IMR-90 (cell line): ENCODE results near the gene SLC25A26. TPM values are rescaled to one million over a fixed set of nuclear protein-coding genes. Genes with fewer than 3 reads are reported as not detected.

ENCODE experiments used
- ATAC-seq: fragments of 200-7000 bp; cut with Tn5 transposase; 2 replicates; pipeline ENCODE4 v1.9.1; 2020; ENCODE audit warnings: low read depth, mild to moderate bottlenecking, moderate library complexity
- BruUV-seq: library from RNA; stranded (reverse); fragments of 400-500 nt; replicated peaks from 2 replicates; lab custom pipeline; 2021; lab: Mats Ljungman, UMichigan
- CTCF ChIA-PET: fragments of 300-600 bp; formaldehyde crosslinking; extraction: SDS; loops from one replicate; lab custom pipeline; 2021; ENCODE audit warnings: antibody characterized with exemption; lab: Yijun Ruan, JAX
- POLR2A ChIA-PET: fragments of 300-600 bp; sonication (Branson Sonifier 250); formaldehyde crosslinking; loops from one replicate; lab custom pipeline; 2022; ENCODE audit warnings: antibody characterized with exemption; ENCODE audit not compliant: unreplicated experiment; lab: Charles Lee
- DNase-seq: peaks from one replicate; pipeline ENCODE4 v3.0.0; 2013
- H2AFZ ChIP-seq: replicated peaks from 2 replicates; pipeline ENCODE3; 2013; ENCODE audit warnings: low read length, mild to moderate bottlenecking; ENCODE audit not compliant: poor library complexity
- H2AK5ac ChIP-seq: 2 replicates; pipeline ENCODE4 v1.6.1; 2013; ENCODE audit warnings: low read depth, low read length, inconsistent platforms
- H2AK9ac ChIP-seq: replicated peaks from 2 replicates; pipeline ENCODE3; 2013; ENCODE audit warnings: mild to moderate bottlenecking, low read depth, low read length, moderate library complexity; ENCODE audit not compliant: poor library complexity
- H2BK120ac ChIP-seq: 2 replicates; pipeline ENCODE4 v1.6.1; 2013; ENCODE audit warnings: low read depth, low read length, inconsistent platforms
- H2BK15ac ChIP-seq: 3 replicates; pipeline ENCODE4 v1.6.1; 2013; ENCODE audit warnings: low read depth, low read length, inconsistent platforms
- H2BK20ac ChIP-seq: 2 replicates; pipeline ENCODE4 v1.6.1; 2013; ENCODE audit warnings: low read depth, mild to moderate bottlenecking, inconsistent platforms, low read length, moderate library complexity
- H2BK5ac ChIP-seq: 2 replicates; pipeline ENCODE4 v1.6.1; 2013; ENCODE audit warnings: mild to moderate bottlenecking, low read depth, low read length, inconsistent platforms; ENCODE audit not compliant: poor library complexity, severe bottlenecking
- H3K14ac ChIP-seq: replicated peaks from 2 replicates; pipeline ENCODE4 v1.6.1; 2013; ENCODE audit warnings: low read depth, low read length, inconsistent platforms
- H3K18ac ChIP-seq: 2 replicates; pipeline ENCODE4 v1.6.1; 2013; ENCODE audit warnings: low read depth, low read length, control low read depth
- H3K23ac ChIP-seq: 2 replicates; pipeline ENCODE4 v1.6.1; 2013; ENCODE audit warnings: low read depth, low read length, inconsistent platforms
- H3K27ac ChIP-seq: 2 replicates; pipeline ENCODE4 v1.5.1; 2013; ENCODE audit warnings: mild to moderate bottlenecking, control low read depth, low read length; ENCODE audit not compliant: insufficient read depth
- H3K27me3 ChIP-seq: 2 replicates; pipeline ENCODE4 v1.6.1; 2013; ENCODE audit warnings: low read length; ENCODE audit not compliant: control insufficient read depth, insufficient read depth
- H3K36me3 ChIP-seq: 2 replicates; pipeline ENCODE4 v1.6.1; 2013; ENCODE audit warnings: low read length, mixed read lengths; ENCODE audit not compliant: control insufficient read depth, insufficient read depth
- H3K4ac ChIP-seq: 2 replicates; pipeline ENCODE4 v1.6.1; 2013; ENCODE audit warnings: low read depth, low read length, inconsistent platforms
- H3K4me1 ChIP-seq: 2 replicates; pipeline ENCODE4 v1.6.1; 2013; ENCODE audit warnings: low read length, mixed read lengths; ENCODE audit not compliant: control insufficient read depth, insufficient read depth
- H3K4me2 ChIP-seq: 2 replicates; pipeline ENCODE4 v1.6.1; 2013; ENCODE audit warnings: low read depth, mild to moderate bottlenecking, control low read depth, low read length, moderate library complexity
- H3K4me3 ChIP-seq: 2 replicates; pipeline ENCODE4 v1.5.1; 2013; ENCODE audit warnings: low read depth, mild to moderate bottlenecking, control low read depth, low read length, moderate library complexity; ENCODE audit not compliant: insufficient read depth
- H3K56ac ChIP-seq: 2 replicates; pipeline ENCODE4 v1.6.1; 2013; ENCODE audit warnings: low read length, inconsistent platforms; ENCODE audit not compliant: insufficient read depth; ENCODE audit errors: extremely low read depth
- H3K79me1 ChIP-seq, 2 experiments: 2 replicates each; pipeline ENCODE4 v1.6.1; 2013; ENCODE audit warnings: low read length in 2 of 2, inconsistent platforms in 1 of 2, low read depth in 1 of 2
- H3K9ac ChIP-seq: 2 replicates; pipeline ENCODE4 v1.6.1; 2013; ENCODE audit warnings: low read depth, low read length, control low read depth
- H3K9me1 ChIP-seq: 2 replicates; pipeline ENCODE4 v1.6.1; 2013; ENCODE audit warnings: low read length, inconsistent platforms; ENCODE audit not compliant: insufficient read depth
- H3K9me3 ChIP-seq: 2 replicates; pipeline ENCODE4 v1.6.1; 2013; ENCODE audit warnings: low read length; ENCODE audit not compliant: control insufficient read depth, insufficient read depth
- H4K20me1 ChIP-seq: 2 replicates; pipeline ENCODE4 v1.6.1; 2013; ENCODE audit warnings: low read length, inconsistent platforms; ENCODE audit not compliant: insufficient read depth
- H4K5ac ChIP-seq: 2 replicates; pipeline ENCODE4 v1.6.1; 2013; ENCODE audit warnings: mild to moderate bottlenecking, low read depth, low read length, control low read depth
- H4K8ac ChIP-seq, 2 experiments: 2 replicates each; pipeline ENCODE4 v1.6.1; 2013; ENCODE audit warnings: low read depth in 2 of 2, low read length in 2 of 2, control low read depth in 1 of 2, inconsistent platforms in 1 of 2
- H4K91ac ChIP-seq: 2 replicates; pipeline ENCODE4 v1.6.1; 2013; ENCODE audit warnings: low read depth, low read length, inconsistent platforms; ENCODE audit not compliant: insufficient read depth
- BHLHE40 ChIP-seq: fragments of 150-350 bp; IDR thresholded peaks from 2 replicates; pipeline ENCODE4 v1.6.1; 2016; ENCODE audit warnings: mild to moderate bottlenecking, low read depth, low read length
- CEBPB ChIP-seq: IDR thresholded peaks from 2 replicates; pipeline ENCODE4 v1.6.1; 2012; ENCODE audit warnings: low read depth, low read length, improper control_type of control experiment
- CHD1 ChIP-seq: IDR thresholded peaks from 2 replicates; pipeline ENCODE4 v1.6.1; 2012; ENCODE audit warnings: low read depth, low read length, improper control_type of control experiment
- FOS ChIP-seq: fragments of 150-350 bp; IDR thresholded peaks from 2 replicates; pipeline ENCODE4 v1.6.1; 2016; ENCODE audit warnings: low read depth, low read length
- MAFK ChIP-seq: IDR thresholded peaks from 2 replicates; pipeline ENCODE4 v1.6.1; 2012; ENCODE audit warnings: low read depth, low read length, improper control_type of control experiment
- MAZ ChIP-seq: IDR thresholded peaks from 2 replicates; pipeline ENCODE4 v1.6.1; 2012; ENCODE audit warnings: low read depth, mild to moderate bottlenecking, low read length, improper control_type of control experiment, moderate library complexity, borderline replicate concordance
- MXI1 ChIP-seq: IDR thresholded peaks from 2 replicates; pipeline ENCODE4 v1.6.1; 2012; ENCODE audit warnings: low read depth, mild to moderate bottlenecking, low read length, moderate library complexity, borderline replicate concordance
- NFE2L2 ChIP-seq: fragments of 150-350 bp; IDR thresholded peaks from 2 replicates; pipeline ENCODE4 v1.6.1; 2016; ENCODE audit warnings: low read depth, mild to moderate bottlenecking, low read length
- POLR2A ChIP-seq: IDR thresholded peaks from 2 replicates; pipeline ENCODE4 v1.6.1; 2012; ENCODE audit warnings: mild to moderate bottlenecking, low read depth, low read length
- RAD21 ChIP-seq: IDR thresholded peaks from 2 replicates; pipeline ENCODE4 v1.6.1; 2012; ENCODE audit warnings: low read length, improper control_type of control experiment
- RCOR1 ChIP-seq: IDR thresholded peaks from 2 replicates; pipeline ENCODE4 v1.6.1; 2012; ENCODE audit warnings: mild to moderate bottlenecking, low read length, improper control_type of control experiment; ENCODE audit not compliant: insufficient replicate concordance
- RFX5 ChIP-seq: IDR thresholded peaks from 2 replicates; pipeline ENCODE4 v1.8.0; 2012; ENCODE audit warnings: low read depth, mild to moderate bottlenecking, low read length, moderate library complexity
- SMC3 ChIP-seq: fragments of 150-350 bp; IDR thresholded peaks from 2 replicates; pipeline ENCODE4 v1.6.1; 2016; ENCODE audit warnings: low read depth, mild to moderate bottlenecking, antibody characterized with exemption, low read length, moderate library complexity
- WGBS, 2 experiments: methylation state at CpG; one replicate each; pipeline versions ENCODE4 v1.1.5 to v1.1.7; 2013; ENCODE audit warnings: missing lambda C conversion rate in 2 of 2; ENCODE audit not compliant: insufficient read length in 1 of 2; ENCODE audit errors: extremely low coverage in 2 of 2; 5-methylcytosine and 5-hydroxymethylcytosine counted together
- dilution Hi-C: fragments of 300-500 bp; cut with HindIII; formaldehyde crosslinking; loops from one replicate; pipeline ENCODE4 v1.14.3; 2018; ENCODE audit warnings: low sequenced_read_pairs; ENCODE audit not compliant: unreplicated experiment
- in situ Hi-C: fragments of 300-500 bp; cut with MboI; formaldehyde crosslinking; loops from 3 replicates; pipeline ENCODE4 v1.14.3; 2019; ENCODE audit warnings: low sequenced_read_pairs, inconsistent platforms, mixed read lengths
- intact Hi-C: fragments of 100-400 bp; cut with micrococcal nuclease; formaldehyde crosslinking; loops from 2 replicates; pipeline ENCODE4 v1.10.0; 2022
- polyA plus RNA-seq, 3 experiments: library from polyadenylated mRNA; depleted of rRNA; stranded (reverse); fragments of >200 nt; gene quantifications; 2 replicates each; pipeline ENCODE4 v1.2.3, GENCODE V29; 2012; ENCODE audit warnings: low replicate concordance in 1 of 3
- total RNA-seq: library from RNA; depleted of rRNA; stranded (reverse); fragments of >200 nt; gene quantifications from 2 replicates; pipeline ENCODE4 v1.2.3, GENCODE V29; 2012
- TF ChIP-seq, protein P1 (sequence below): conservative IDR thresholded peaks from 2 replicates; pipeline ENCODE4 v1.5.1; 2012; ENCODE audit warnings: mild to moderate bottlenecking, low read depth, low read length, improper control_type of control experiment
- TF ChIP-seq, protein P2 (sequence below): fragments of 150-350 bp; IDR thresholded peaks from 2 replicates; pipeline ENCODE4 v1.6.1; 2016; ENCODE audit warnings: low read depth, mild to moderate bottlenecking, low read length, moderate library complexity, borderline replicate concordance
- TF ChIP-seq, protein P3 (sequence below): fragments of 150-350 bp; IDR thresholded peaks from 2 replicates; pipeline ENCODE4 v1.6.1; 2017; ENCODE audit warnings: mild to moderate bottlenecking, antibody characterized with exemption, low read length, low read depth

SLC25A26 gene
- total and polyA plus RNA-seq, 2 of the 4 experiments (the other 2 are of a cell fraction) = 10.9 to 12.7 TPM

DNA sequence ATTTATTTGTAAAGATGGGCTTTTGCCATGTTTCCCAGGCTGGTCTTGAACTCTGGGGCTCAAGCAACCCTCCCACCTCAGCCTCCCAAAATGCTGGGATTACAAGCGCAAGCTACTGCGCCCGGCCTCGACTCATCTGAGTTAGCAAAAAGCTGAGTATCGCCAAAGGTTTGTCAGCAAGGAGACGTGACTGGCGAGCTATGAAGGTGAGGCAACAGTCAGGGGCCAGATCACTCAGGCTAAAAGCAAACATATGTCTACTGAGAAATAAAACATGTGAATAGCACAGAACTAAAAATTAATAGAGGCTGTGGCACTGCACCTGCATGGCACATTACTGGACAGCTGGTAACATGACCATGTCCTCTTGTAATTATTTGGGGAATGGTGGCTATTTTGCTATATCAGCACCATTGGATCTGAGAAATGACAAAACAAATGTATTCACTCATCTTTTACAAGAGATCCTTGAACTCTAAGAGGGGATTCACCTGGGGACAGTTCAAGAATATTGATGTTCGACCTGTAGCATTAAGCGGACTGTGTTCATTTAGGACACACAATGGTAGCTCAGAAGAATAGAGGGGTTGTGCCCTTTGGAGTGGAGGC, 10.0 kb upstream of the SLC25A26 start:
- no peak overlapping the region for H3K4me3 ChIP-seq
- no peak overlapping the region for H2BK5ac ChIP-seq
- in situ Hi-C loops = no loop called here
- CTCF ChIA-PET = no interaction called here
- no peak overlapping the region for H4K91ac ChIP-seq
- BruUV-seq = no TSS peak
- TF ChIP-seq MXI1 (no peak), SMC3 (no peak), CHD1 (no peak), RCOR1 (no peak), FOS (no peak), NFE2L2 (no peak), POLR2A (no peak), RFX5 (no peak), MAFK (no peak), RAD21 (no peak), CEBPB (no peak), MAZ (no peak), BHLHE40 (no peak)
- TF ChIP-seq, protein P1, sequence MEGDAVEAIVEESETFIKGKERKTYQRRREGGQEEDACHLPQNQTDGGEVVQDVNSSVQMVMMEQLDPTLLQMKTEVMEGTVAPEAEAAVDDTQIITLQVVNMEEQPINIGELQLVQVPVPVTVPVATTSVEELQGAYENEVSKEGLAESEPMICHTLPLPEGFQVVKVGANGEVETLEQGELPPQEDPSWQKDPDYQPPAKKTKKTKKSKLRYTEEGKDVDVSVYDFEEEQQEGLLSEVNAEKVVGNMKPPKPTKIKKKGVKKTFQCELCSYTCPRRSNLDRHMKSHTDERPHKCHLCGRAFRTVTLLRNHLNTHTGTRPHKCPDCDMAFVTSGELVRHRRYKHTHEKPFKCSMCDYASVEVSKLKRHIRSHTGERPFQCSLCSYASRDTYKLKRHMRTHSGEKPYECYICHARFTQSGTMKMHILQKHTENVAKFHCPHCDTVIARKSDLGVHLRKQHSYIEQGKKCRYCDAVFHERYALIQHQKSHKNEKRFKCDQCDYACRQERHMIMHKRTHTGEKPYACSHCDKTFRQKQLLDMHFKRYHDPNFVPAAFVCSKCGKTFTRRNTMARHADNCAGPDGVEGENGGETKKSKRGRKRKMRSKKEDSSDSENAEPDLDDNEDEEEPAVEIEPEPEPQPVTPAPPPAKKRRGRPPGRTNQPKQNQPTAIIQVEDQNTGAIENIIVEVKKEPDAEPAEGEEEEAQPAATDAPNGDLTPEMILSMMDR = no peak
- TF ChIP-seq, protein P2, sequence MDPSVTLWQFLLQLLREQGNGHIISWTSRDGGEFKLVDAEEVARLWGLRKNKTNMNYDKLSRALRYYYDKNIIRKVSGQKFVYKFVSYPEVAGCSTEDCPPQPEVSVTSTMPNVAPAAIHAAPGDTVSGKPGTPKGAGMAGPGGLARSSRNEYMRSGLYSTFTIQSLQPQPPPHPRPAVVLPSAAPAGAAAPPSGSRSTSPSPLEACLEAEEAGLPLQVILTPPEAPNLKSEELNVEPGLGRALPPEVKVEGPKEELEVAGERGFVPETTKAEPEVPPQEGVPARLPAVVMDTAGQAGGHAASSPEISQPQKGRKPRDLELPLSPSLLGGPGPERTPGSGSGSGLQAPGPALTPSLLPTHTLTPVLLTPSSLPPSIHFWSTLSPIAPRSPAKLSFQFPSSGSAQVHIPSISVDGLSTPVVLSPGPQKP = no peak
- TF ChIP-seq, protein P3, sequence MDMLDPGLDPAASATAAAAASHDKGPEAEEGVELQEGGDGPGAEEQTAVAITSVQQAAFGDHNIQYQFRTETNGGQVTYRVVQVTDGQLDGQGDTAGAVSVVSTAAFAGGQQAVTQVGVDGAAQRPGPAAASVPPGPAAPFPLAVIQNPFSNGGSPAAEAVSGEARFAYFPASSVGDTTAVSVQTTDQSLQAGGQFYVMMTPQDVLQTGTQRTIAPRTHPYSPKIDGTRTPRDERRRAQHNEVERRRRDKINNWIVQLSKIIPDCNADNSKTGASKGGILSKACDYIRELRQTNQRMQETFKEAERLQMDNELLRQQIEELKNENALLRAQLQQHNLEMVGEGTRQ = no peak
- H2BK20ac ChIP-seq = no peak overlapping the region
- no peaks in the 10 kb centered on the region for H4K20me1 ChIP-seq
- no peak overlapping the region for H3K56ac ChIP-seq
- no peak overlapping the region for H3K14ac ChIP-seq
- no peaks in the 10 kb centered on the region for H3K4me1 ChIP-seq
- H3K79me1 ChIP-seq = no peaks in the 10 kb centered on the region
- dilution Hi-C loops = no loop called here
- POLR2A ChIA-PET = no interaction called here
- H3K23ac ChIP-seq = no peak overlapping the region
- H3K9me1 ChIP-seq = no peaks in the 10 kb centered on the region; the same call in 1 of the 2 replicates
- H3K9me3 ChIP-seq = peaks cover 2% of the 10 kb centered on the region; the same call in 1 of the 2 replicates
- no peaks in the 10 kb centered on the region for H3K36me3 ChIP-seq
- no peak overlapping the region for H4K8ac ChIP-seq
- H2BK15ac ChIP-seq = no peak overlapping the region
- H3K27me3 ChIP-seq = peaks cover 5% of the 10 kb centered on the region
- H3K4me2 ChIP-seq = no peak overlapping the region
- no peak overlapping the region for H3K9ac ChIP-seq
- H2AFZ ChIP-seq = no peak overlapping the region
- H3K18ac ChIP-seq = no peak overlapping the region
- H2BK120ac ChIP-seq = no peak overlapping the region
- no peak for ATAC-seq
- intact Hi-C loops = no loop called here
- no peak overlapping the region for H2AK5ac ChIP-seq
- 100% methylated on average over 3 of the region's 9 CpGs; no CpG with 5 or more reads in 1 of the 2 experiments for WGBS, 2 experiments
- no peak overlapping the region for H3K27ac ChIP-seq
- no peak for DNase-seq
- no peak overlapping the region for H2AK9ac ChIP-seq
- no peak overlapping the region for H3K4ac ChIP-seq
- no peak overlapping the region for H4K5ac ChIP-seq
